ENCODE results near the gene ASIC2. TPM values are rescaled to one million over a fixed set of nuclear protein-coding genes. Genes with fewer than 3 reads are reported as not detected.

ASIC2 gene
- total RNA-seq, 1 experiment from 2014 or later, result not detected

- TF ChIP-seq EZH2phosphoT487 (IDR thresholded peaks at IDR 0.05; ENCODE audit: borderline replicate concordance), result no peak
These were observed 254.4 kb downstream of the ASIC2 start (continued) for GRCh38 chr17:33038740-33039139.

- Histone ChIP-seq H3K9ac (ENCODE audit: low read length) (no peak overlapping the region), H3K4me3 (replicated peaks in 1 of 2; ENCODE audit: low read depth in 1 of 2, low read length in 2 of 2) (no peak overlapping the region), H3K36me3 (ENCODE audit: control insufficient read depth in 1 of 2, insufficient read depth in 2 of 2, low read length in 2 of 2) (no peaks in the 10 kb centered on the region), H3K9me2 (ENCODE audit: insufficient read depth) (no peaks in the 10 kb centered on the region), H3K27me3 (ENCODE audit: insufficient read depth, low read length) (peaks cover 46% of the 10 kb centered on the region), H4K20me1 (ENCODE audit: insufficient read depth) (no peaks in the 10 kb centered on the region), H3K9me3 (ENCODE audit: control insufficient read depth in 1 of 2, insufficient read depth in 1 of 2, low read depth in 1 of 2, low read length in 2 of 2) (no peaks in the 10 kb centered on the region), H3K27ac (ENCODE audit: low read depth, low read length) (no peak overlapping the region), H3K4me2 (ENCODE audit: low read length) (no peak overlapping the region), H2AFZ (ENCODE audit: low read depth, low read length, poor library complexity, severe bottlenecking) (no peak overlapping the region), H3K4me1 (ENCODE audit: control insufficient read depth in 1 of 2, insufficient read depth in 2 of 2, low read length in 2 of 2) (no peaks in the 10 kb centered on the region), H3K79me2 (ENCODE audit: insufficient read depth, low read length) (no peaks in the 10 kb centered on the region)
- ATAC-seq, result no peak
- no peak for DNase-seq (ENCODE audit: low read depth, low spot score)
- ChIA-PET CTCF (no interaction called here), POLR2A (no interaction called here), RAD21 (ENCODE audit: low non-redundant PET in 1 of 2, low total read pairs in 2 of 2, uncharacterized antibody in 2 of 2, unreplicated experiment in 2 of 2) (no interaction called here)
- TF ChIP-seq ZNF274 (IDR thresholded peaks at IDR 0.05; ENCODE audit: low read depth, low read length) (no peak), CBX3 (IDR thresholded peaks at IDR 0.05; ENCODE audit: low read depth) (no peak), POLR2AphosphoS5 (IDR thresholded peaks at IDR 0.05; ENCODE audit: low read depth, low read length) (no peak), YY1 (IDR thresholded peaks at IDR 0.05; ENCODE audit: extremely low read depth, insufficient replicate concordance, low read depth, low read length) (no peak), SRF (IDR thresholded peaks at IDR 0.05; ENCODE audit: low read depth) (no peak), RAD21 (IDR thresholded peaks at IDR 0.05; ENCODE audit: low read depth) (no peak), MAX (IDR thresholded peaks at IDR 0.05) (no peak), EZH2 (IDR thresholded peaks at IDR 0.05) (no peak), ATF3 (IDR thresholded peaks at IDR 0.05) (no peak), ELF1 (IDR thresholded peaks at IDR 0.05; ENCODE audit: borderline replicate concordance, low read depth) (no peak), EGR1 (IDR thresholded peaks at IDR 0.05; ENCODE audit: low read depth) (no peak)
- no TSS peak for BruUV-seq (replicated peaks)
- intact Hi-C loops (cut with micrococcal nuclease), result no loop called here
These were observed 259.9 kb downstream of the ASIC2 start for GRCh38 chr17:33033176-33033575.
